GM19397 (cell line): ENCODE data around the gene ITIH3.

Experiments
- ATAC-seq: cut with Tn5 transposase; IDR thresholded peaks from one replicate; pipeline ENCODE4 v1.9.1; 2021; ENCODE audit warnings: mild to moderate bottlenecking, moderate library complexity; ENCODE audit not compliant: unreplicated experiment

ITIH3 gene

DNA sequence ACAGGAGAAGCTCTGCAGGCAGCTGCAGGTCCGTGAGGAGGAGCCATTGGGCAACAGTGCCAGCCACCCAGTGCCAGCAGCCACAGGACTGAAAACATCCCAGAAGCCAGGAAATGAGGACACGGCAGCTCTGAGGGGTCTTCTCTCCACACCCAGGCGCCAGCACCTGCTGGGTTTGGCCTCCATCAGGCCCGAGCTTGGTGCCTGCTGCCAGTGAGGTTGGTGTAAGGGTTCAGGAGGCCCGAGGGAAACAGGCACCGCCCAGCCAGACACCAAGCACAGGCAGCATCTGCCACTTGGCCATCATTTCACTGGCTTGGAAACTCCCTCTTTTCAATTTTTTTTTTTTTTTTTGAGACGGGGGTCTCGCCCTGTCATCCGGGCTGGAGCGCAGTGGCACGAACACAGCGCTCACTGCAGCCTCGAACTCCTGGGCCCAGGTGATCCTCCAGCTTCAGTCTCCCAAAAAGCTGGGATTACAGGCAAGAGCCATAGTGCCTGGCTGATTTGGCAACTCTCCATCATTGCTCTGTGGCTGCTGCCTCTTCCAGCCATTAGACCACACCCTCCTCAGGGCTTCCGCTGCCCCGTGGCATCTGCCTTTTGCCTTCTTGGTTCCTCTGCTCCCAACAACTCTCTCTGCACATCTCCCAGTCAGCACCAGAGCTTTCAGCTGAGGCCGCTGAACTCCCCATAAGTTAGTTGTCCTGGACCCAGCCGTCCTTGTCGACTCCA, 1.5 kb upstream of the ITIH3 start:
- no peak for ATAC-seq

DNA sequence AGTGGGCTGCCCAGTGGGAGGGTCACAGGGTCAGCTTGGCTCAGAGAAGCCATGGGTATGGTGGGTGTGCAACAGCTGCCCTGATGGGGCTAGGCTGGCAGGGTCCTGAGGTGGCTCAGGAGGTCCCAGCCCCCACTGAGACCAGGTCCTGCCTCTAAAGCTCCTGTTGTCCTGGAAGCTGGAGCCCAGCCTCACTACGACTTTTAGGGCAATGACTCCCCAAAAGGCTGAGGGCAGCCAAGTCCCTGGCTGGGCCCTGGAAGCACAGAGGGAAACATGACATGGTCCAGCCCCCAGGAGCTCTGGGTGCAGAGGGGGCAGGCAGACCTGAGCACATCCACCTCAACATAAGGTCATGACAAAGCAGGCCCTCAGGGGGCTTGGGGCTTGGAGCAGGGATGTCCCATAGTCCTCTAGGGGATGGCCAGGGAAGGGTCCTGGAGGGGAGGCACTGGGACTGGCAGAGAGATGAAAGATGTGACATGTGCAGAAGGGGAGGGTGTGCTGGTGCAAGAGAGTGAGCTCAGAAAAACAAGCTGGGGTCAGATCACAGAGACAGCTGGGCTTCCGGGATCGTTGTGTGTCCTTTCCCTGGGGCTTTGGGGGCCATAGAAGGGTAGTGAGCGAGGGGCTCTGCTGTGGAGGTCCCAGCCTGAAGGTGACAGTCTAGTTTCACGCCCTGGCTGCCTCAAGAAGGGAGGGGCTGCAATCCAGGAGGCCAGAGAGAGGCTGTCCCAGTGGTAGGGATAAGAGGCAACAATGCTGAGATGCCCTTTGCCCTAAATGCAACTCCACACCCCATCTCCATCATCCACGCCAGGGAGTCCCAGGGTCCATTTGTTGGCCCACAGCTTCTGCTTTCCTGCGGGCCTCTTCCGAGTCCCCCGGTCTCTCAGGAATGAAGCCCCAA, 639 bp upstream of the ITIH3 start:
- no peak for ATAC-seq

DNA sequence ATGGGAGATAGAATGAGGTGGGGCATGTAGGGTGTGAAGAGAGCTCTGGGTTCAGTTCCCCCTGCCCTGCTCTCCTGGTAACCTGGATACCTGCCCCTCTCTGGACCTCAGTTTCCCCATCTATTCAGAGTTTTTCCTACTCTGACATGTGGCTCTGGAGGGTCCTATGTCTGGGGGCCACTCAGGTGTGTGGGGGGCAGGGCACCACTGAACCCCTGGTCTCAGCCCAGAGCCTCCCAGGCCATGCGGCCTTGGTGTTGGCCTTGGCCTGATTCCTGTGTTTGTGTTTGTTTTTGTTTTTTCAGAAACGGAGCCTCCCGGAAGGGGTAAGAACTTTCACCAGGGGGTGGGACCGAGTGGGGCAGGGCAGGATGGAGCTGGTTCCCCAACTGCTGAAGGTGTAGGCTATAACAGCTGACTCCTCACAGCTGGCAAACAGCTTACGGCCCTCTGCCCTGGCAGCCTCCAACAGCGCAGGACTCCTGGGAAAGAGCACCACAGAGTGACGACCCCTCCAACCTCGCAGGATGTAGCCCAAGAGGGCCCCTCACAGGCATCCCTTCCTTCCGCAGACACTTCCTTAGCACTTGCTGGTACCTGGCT, 803 bp downstream of the ITIH3 start:
- ATAC-seq, result no peak

DNA sequence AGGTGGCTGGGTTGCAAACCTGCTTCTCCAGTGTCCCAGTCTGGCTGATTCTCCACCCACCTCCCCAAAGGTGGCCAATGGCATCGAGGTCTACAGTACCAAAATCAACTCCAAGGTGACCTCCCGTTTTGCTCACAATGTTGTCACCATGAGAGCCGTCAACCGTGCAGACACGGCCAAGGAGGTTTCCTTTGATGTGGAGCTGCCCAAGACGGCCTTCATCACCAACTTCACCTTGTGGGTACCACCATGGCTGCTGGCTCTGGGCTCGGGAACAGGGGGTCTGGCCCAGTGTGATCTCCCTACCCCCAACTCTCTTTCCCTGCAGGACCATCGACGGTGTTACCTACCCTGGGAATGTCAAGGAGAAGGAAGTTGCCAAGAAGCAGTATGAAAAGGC, 1.8 kb downstream of the ITIH3 start:
- ATAC-seq, result no peak

DNA sequence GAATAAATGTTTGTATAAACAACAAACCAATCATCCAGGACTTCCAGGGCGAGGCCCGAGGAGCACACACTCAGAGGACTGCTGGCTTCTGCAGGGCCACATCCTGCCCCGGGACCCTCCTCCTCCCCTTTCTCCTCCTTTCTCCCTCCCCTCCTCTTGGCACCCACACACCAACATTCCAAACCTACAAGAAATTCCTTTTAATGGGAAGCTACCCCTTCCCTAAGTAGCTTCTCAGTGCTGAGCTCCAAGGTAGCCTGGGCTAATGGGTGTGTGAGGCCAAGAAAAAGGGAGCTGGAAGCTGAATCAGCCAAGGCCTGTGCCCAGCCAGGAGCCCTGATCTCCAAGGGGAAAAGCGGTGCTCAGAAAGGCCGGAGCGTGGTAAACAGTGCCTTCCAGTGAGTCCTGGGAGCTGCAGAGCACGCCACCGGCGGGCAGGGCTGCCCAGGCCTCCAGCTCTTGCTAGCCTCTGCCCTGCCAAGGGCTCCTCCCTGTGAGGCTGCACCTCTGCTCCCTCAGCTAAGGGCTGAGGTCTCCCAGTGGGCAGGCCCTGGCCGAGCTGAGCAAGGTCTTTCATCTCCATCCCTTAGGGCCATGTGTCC, 3.9 kb downstream of the ITIH3 start:
- ATAC-seq, result no peak

DNA sequence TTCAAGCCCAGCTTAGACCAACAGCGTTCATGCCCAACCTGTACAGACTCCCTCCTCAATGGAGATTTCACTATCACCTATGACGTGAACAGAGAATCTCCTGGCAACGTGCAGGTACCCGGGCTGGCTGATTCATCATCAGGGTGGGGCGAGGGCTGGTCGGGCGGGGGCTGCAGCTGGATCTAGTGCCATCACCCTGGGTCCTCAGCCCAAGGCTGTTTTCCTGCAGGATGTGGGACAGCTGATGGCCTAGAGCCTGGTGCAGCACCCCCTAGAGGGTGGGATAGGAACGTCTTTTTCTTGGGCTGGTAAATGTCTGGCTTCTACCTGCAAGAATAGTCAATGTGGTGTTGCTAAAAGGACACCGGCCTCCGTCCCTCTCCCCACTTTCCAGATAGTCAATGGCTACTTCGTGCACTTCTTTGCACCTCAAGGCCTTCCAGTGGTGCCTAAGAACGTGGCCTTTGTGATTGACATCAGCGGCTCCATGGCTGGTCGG, 4.4 kb downstream of the ITIH3 start:
- ATAC-seq, result no peak

DNA sequence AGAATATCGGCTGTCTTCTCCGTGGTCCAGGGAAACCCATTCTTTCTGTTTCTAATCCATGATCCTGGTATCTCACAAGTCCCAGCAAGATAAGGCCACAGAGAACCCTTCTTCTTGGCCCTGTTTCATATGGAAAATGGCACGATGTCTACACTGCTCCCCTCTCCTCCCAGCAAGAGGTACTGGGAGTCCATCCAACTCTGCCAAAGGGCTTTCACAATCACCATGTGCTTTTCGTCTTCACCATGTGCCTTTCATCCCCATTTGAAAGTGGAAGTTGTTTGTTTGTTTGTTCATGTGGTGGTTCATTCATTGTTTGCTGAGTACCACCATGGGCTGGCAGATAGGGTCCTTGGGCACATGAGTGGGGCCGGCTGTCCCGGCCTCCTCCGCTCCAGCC, 5.5 kb downstream of the ITIH3 start:
- ATAC-seq, result no peak

DNA sequence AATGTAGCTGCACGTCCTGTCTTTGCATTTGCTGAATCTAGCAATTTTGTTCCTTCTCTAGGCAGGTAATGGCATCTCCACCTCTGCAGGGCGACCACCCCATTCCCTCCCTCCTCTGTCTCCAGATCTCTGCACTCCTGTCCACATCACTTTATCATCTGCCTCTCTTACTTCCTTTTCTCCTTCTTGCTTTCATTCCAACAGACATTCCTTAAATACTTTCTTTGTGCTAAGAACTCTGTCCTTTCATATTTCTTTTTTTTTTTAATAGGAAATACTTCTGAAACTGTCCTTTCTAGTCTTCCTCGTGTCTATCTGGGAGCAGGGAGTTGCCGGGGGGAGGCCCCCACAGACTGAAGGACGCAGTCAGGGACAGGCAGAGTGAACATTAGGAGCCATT, 7.2 kb downstream of the ITIH3 start:
- ATAC-seq, result no peak

DNA sequence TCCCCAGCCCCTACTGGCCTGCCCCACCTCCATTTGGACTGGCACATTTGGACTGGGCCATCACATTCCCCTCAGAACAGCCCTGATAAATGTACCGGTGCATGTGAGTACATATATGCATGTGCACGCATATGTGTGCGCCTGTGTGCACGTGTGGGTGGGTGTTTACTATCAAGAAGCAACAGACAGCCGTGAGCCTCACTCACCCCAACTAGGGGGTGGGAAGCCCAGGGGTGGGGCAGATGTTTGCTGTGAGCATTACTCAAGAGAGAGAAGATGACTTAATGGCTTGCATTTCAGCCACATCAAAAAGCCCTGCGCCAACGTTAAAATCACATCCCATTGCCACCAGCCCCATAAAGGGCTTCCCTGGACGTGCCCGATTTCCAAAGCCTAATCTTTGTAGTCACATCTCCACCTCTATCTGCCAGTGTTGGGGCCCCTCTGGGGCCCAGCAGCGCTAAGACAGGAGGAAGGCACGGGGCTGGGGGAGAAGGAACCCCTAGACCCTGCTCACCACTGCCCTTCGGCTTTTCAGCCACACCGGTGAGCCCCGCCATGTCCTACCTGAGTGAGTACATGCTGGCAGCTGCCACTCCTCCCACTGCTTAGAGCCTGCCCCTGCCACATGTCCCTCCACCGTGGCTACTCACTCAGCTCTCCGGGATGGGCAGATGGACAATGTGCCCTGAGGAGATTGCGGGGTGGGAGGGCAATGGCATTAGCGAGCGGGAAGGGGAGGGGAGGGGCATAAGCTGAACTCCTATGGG, 10.9 kb downstream of the ITIH3 start:
- ATAC-seq, result no peak

DNA sequence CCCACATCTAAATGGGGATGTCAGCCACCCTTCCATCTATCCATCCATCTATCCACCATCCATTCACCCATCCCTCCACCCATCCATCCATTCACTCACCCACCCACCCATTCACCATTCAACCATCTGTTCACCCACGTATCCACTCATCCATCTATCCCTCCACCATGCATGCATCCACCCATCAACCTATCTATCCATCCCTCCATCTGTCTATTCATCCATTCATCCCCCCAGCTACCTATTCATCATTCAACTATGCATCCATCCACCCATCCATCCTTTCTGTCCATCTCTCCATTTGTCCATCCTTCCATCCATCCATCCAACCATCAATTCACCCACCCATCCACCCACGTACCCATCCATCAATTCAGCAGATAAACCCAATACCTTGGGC, 14.6 kb downstream of the ITIH3 start:
- ATAC-seq, result no peak

DNA sequence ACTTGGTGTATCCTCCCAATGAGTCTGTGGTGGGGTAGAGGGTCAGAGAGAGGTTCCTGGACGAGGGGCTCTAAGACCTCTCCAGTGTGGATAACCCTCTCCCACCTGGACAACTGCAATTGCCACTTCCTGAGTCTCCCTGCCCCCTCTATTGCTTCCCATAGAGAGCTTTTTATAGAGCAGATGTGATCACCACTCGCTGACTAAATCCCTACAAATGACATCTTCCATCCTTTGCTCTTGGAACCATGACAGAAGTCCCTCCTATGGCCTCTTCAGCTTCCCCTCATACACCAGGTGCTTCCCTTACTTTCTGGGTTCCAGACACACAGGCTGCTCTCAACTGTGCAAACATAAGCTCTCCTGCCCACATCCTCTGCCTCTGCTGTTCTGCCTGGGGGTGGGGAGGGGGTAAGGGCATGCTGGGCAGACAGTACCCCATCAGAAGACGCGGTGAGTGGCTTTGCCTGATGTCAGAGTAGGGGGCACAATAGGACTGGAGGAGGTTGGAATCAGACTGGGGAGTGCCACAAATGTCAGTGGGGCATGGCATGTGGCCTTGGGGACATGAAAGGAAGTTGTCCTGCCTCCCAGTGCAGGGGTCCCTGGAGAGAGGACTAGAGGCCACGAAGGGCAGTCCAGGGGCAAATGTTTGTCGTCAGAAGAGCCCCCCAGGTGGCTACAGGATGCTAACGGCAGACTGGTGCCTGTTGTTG, 15.2 kb downstream of the ITIH3 start:
- ATAC-seq, result no peak

DNA sequence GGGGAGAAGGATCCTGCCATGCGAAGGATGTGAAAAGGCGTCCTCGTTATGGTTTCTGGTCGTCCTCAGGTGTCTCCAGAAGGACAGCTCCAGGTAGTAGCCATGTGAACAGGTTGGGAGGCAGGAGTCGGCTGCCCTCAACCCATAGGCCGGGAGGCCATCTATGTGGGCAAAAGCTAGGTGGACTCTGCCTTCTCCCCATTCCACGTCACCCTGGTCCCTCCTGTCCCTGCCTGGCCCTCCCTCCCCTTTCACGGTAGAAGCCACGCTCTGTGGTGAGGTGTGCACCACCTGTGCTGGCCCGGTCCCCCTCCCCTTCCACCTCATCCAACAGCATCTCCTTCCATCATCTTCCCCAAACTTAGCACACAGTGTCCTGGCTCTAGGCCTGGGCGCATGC, 16.3 kb downstream of the ITIH3 start:
- no peak for ATAC-seq

DNA sequence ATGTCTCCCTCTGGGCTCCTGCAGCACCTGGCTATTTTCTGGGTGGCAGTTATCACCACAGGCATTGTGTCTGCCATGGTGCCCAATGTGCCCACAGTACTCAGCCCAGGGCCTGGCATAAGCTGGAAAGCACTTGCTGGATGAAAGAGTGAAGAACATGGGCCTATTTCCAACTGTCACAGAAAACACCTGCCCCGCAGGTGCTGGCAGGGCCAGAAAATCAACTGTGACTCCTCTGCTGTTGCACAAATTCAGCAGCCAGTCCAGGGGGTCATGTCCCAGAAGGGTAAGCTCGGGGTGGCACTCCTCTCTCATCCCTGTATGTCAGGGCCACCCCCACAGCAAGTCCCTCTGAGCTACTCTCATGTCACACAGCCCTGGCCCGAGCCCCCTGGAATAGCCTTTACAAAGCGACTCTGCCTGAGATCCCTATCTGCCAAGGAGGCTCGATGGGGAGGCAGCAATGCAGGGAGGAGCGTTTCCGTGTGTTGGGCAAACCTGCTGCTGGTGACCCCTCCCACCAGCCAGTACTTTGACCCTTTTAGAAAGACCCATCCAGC, 16.9 kb downstream of the ITIH3 start:
- no peak for ATAC-seq

DNA sequence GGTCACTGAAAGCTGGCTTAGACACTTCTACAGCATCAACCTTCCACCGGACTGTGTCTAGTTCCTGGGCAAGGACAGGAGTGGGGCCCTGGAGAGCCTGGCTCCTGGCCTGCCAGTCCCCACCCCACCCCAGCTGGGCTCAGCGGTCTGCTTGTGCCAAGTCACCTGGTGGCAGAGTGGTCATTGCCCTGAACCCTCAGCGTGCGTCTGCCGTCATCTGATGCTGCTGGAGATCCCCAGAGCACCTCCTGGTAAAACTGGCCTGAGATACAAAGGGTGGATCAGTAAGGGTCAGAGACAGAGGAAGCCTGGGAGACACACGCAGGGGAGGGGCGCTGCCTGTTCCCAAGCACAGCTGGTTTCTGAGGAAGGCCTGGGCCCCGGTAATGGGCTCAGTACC, 19.2 kb downstream of the ITIH3 start:
- no peak for ATAC-seq

DNA sequence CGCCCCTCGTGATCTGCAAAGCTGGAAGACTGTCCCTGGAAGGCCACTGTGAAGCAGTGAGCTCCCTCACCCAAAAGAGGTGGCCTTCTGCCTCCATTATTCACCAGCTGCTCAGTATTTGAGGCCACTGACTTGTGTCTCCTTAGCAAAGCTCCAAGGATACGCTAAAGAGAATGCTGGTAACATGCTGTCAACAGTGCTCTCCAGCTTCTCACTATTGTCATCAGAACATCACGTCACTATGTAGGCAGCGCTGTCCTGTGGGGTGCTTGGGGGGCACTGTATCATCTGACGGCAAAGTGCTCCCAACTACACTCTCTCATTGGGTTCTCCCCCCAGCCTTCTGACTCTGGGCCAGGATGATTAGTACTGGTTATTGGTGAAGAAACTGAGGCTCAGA, 21.6 kb downstream of the ITIH3 start:
- ATAC-seq, result no peak

DNA sequence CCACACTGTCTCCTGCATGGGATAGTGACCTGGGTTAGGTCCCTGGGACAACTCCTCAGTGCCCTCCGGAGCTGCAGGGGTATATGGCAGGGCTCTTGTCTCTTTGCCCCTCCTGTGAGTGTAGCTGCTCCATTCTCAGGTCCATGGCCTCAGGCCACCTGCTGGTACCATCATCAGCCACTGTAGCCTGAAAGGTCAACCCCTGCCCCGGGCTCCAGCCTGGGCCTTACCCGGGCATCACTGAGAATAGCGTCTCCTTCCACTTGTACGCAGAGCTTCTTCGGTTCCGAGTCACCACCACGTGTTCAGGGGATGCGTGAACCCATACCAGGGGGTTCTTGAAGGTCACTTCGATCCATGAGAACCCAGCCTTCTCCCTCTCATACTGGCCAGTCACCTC, 22.1 kb downstream of the ITIH3 start:
- ATAC-seq, result no peak

DNA sequence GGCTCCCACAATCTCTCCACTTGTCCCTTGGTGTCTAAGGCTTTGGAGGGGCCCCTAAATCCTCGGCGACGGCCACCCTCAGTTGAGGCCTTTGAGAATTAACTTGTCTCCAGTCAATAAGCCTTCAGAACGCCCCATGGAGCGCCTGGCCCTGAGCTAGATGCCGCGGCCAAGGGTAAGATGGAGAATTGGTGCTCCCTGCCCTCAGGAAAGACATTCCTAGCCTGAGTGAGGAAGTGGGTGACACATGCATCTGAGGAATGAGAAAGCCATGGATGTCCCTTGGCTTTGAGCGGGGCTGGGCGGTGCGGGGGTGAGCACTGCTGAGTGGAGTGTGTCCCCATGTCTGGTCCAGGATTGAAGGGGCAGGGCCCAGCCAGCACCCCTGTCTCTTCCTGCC, 22.6 kb downstream of the ITIH3 start:
- no peak for ATAC-seq

DNA sequence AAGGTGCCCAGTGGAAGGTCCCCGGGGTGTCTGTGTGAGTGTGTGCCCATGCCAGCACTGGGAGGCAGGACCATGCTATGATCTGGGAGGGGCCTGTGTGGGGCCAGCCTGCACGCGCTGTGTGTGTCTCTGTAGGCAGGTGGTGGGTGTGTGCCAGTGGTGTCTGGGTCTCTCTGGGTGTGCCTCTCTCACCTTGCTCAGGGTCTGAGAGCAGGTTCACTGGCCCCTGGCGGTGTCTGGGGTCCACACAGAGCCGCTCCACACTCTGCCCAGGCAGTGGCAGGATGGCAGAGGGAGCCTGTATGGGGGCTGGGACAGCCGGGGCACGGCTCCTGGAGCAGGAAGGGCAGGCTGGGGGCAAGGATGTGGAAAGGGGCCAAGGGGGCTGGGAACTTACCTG, 23.3 kb downstream of the ITIH3 start:
- ATAC-seq, result no peak

DNA sequence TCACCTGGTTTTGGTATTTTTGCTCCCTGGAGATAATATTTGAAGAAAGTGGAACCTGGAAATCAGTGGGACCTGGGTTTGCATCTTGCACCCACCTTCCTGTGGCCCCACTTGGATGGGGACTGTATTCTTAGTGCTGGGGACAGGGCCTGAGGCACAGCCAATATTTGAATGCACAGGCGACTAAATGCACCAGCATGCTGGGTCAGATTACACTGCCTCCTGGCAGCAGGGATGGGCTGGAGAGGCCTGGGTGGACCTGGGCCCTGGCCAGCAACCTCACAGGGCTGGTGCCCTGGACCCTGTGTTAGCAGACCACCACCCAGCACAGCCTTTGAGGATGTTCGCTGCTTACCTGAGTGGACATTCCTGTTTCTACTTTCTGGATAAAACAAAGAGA, 25.3 kb downstream of the ITIH3 start:
- no peak for ATAC-seq

DNA sequence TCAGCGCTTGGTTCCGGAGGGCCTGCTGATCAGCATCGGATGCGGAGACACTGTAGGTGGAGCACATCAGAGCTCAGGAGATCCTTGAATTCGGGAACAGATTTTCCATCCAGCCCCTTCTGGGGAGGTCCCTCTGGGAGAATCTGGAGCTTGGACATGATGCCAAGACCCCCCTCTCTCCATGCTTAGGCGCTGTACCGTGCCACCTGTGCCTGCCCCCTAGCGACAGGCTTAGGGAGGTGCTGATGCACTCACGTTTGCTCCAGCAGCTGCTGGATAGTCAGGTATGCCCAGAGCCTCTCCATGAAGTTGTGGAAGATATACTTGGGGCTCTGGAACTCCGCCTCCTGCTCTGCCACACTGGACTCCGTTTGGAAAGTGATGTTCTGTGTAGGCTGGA, 26.1 kb downstream of the ITIH3 start:
- ATAC-seq, result no peak
